Mucosa of descending colon (tissue), 3 donors: ENCODE measurements around the gene ESPL1. TPM values are rescaled to one million over a fixed set of nuclear protein-coding genes. Genes with fewer than 3 reads are reported as not detected.

ENCODE experiments used
- total RNA-seq, 3 donors: library from RNA; stranded (reverse); fragmentation: NEBNext Ultra II Directional in 2 of 3; extraction: Animal tissue kit (Norgen Biotek cat#: 25700) in 2 of 3; gene quantifications; one replicate each; pipeline versions ENCODE4 v1.2.1 to v1.2.4, GENCODE V29; 2021 to 2023
- donor health status: DM: no; HTN: no; CAD: no; lungs with moderate emphysema.
- donor health status: DM: no; HTN: no; CAD: no.
- donor health status: DM: no; HTN: yes; CAD: no.

ESPL1 gene
- total RNA-seq, 3 donors from 2014 or later: 4.5 to 13.1 (median 5.8) TPM

Other genes with a start within 250 kb of the ESPL1 start
- gene TNS2, start 218.2 kb upstream of the ESPL1 start, total RNA-seq: 100 to 1,000 TPM in 1 of 3 donors, 10 to 100 TPM in 2; 22.6 to 119 (median 51.9) TPM
- gene SPRYD3, start 188.9 kb upstream of the ESPL1 start, total RNA-seq: 10 to 100 TPM; 27.3 to 51.0 (median 32.5) TPM
- gene IGFBP6, start 170.6 kb upstream of the ESPL1 start, total RNA-seq: 10 to 100 TPM in 2 of 3 donors, 1 to 10 TPM in 1; 10.0 to 93.4 (median 27.1) TPM
- gene SOAT2, start 164.8 kb upstream of the ESPL1 start, total RNA-seq: under 1 TPM in 1 of 3 donors, not detected in 2; 0.41 TPM
- 10 to 100 TPM; 26.1 to 52.9 (median 46.0) TPM for gene ZNF740, start 87.6 kb upstream of the ESPL1 start, total RNA-seq
- 10 to 100 TPM; 23.4 to 44.4 (median 38.7) TPM for gene CSAD, start 87.4 kb upstream of the ESPL1 start, total RNA-seq
- 10 to 100 TPM in 1 of 3 donors, 1 to 10 TPM in 2; 6.2 to 13.8 (median 7.3) TPM for gene ITGB7, start 61.0 kb upstream of the ESPL1 start, total RNA-seq
- gene RARG, start 36.1 kb upstream of the ESPL1 start, total RNA-seq: 10 to 100 TPM; 10.7 to 35.3 (median 16.9) TPM
- 100 to 1,000 TPM; 262 to 390 (median 268) TPM for gene PFDN5, start 27.2 kb downstream of the ESPL1 start, total RNA-seq
- 10 to 100 TPM; 35.4 to 54.9 (median 38.0) TPM for gene MYG1, start 31.4 kb downstream of the ESPL1 start, total RNA-seq
- 10 to 100 TPM; 40.2 to 46.9 (median 46.3) TPM for gene AAAS, start 53.3 kb downstream of the ESPL1 start, total RNA-seq
- not detected for gene SP7, start 68.1 kb downstream of the ESPL1 start, total RNA-seq
- 100 to 1,000 TPM in 2 of 3 donors, 10 to 100 TPM in 1; 96.1 to 111 (median 105) TPM for gene SP1, start 111.9 kb downstream of the ESPL1 start, total RNA-seq
- gene AMHR2, start 155.6 kb downstream of the ESPL1 start, total RNA-seq: under 1 TPM in 1 of 3 donors, not detected in 2; 0.16 TPM
- gene PRR13, start 173.4 kb downstream of the ESPL1 start, total RNA-seq: 100 to 1,000 TPM; 283 to 581 (median 528) TPM
- 100 to 1,000 TPM; 584 to 701 (median 615) TPM for gene PCBP2, start 183.8 kb downstream of the ESPL1 start, total RNA-seq
- gene MAP3K12, start 231.2 kb downstream of the ESPL1 start, total RNA-seq: 10 to 100 TPM in 1 of 3 donors, 1 to 10 TPM in 2; 3.2 to 18.8 (median 8.9) TPM
- 10 to 100 TPM; 22.9 to 26.8 (median 25.1) TPM for gene TARBP2, start 233.0 kb downstream of the ESPL1 start, total RNA-seq
- gene NPFF, start 239.2 kb downstream of the ESPL1 start, total RNA-seq: not detected